ENCODE measurements around the gene SCUBE1. TPM values are rescaled to one million over a fixed set of nuclear protein-coding genes. Genes with fewer than 3 reads are reported as not detected.

SCUBE1 gene
- total RNA-seq, 1 donor from 2014 or later = 2.9 TPM

DNA sequence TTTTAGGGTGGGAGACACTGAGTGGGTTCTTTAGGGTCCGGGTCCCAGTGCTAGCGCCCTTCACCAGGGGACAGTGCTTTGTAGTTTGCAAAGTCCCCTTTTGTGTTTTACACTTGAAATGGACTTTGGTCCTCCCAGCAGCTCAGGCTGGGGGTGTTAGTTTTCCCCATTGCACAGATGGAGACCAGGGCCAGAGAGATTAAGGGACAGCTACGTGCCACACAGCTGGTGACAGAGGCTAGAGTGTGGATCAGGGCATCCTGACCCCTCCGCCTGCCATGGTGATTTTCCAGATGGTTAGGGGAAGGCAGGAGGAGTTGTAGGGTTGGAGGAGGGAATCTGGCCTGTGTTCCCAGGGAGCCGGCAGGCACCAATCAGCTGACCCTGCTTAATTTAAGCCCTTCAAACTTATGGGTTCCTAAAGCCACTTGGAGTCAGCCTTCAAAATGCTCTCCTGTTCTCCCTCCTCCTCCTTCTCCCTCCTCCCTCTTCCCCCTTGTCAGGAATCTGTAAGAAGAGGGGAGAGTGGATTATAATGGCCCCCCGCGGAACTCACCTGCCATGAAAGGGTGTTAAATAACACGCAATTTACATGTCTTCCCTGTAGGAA lies 46.2 kb upstream of the SCUBE1 start:
- Histone ChIP-seq H3K9me3 (no peaks in the 10 kb centered on the region), H3K4me1 (no peaks in the 10 kb centered on the region), H3K36me3 (no peaks in the 10 kb centered on the region), H3K27me3 (no peaks in the 10 kb centered on the region), H3K27ac (no peak overlapping the region), H3K4me3 (no peak overlapping the region)
- intact Hi-C loops (cut with DNase I) = loop anchor here (2.0 kb wide), 1 partner anchor 437 kb away; no protein-coding TSS in a partner anchor
- no peak for DNase-seq (ENCODE audit: low spot score in 2 of 2)
- no peak for TF ChIP-seq CTCF (IDR thresholded peaks at IDR 0.05)

GRCh38 chr22:43388420-43388851 lies 45.3 kb upstream of the SCUBE1 start:
- no peak overlapping the region for H3K4me3 ChIP-seq
- H3K27ac ChIP-seq = no peak overlapping the region
- TF ChIP-seq CTCF (IDR thresholded peaks at IDR 0.05) = peak; percentile 73 to 98 (median 97)
- H3K36me3 ChIP-seq = no peaks in the 10 kb centered on the region
- no peaks in the 10 kb centered on the region for H3K9me3 ChIP-seq
- no peaks in the 10 kb centered on the region for H3K4me1 ChIP-seq
- intact Hi-C loops (cut with DNase I) = loop anchor here (2.0 kb wide), 1 partner anchor 438 kb away; no protein-coding TSS in a partner anchor
- DNase-seq (ENCODE audit: low spot score in 2 of 2) = peak in 1 of 2 donors; percentile 79
- no peaks in the 10 kb centered on the region for H3K27me3 ChIP-seq

DNA sequence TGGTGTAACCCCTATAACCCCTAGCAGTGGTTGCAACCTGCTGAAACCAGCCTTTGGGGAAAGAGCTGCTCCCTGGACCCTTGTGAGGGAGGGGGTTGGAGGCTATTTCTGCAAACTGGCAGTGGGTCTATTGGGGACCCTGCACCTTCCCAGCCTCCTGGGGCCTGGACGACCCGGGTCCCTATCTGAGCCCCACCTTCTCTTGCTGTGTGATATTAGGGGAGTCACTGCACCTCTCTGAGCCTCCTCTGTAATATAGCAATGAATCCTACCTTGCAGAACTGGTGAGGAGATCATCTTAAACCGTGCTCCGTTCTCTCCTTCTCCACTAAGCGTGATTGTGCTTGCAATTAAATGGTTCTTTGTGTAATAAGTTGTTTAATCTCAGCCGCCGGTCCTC lies 44.6 kb upstream of the SCUBE1 start:
- TF ChIP-seq CTCF (IDR thresholded peaks at IDR 0.05) = no peak
- Histone ChIP-seq H3K36me3 (no peaks in the 10 kb centered on the region), H3K27ac (no peak overlapping the region), H3K4me3 (no peak overlapping the region), H3K27me3 (no peaks in the 10 kb centered on the region), H3K4me1 (no peaks in the 10 kb centered on the region), H3K9me3 (no peaks in the 10 kb centered on the region)
- intact Hi-C loops (cut with DNase I) = loop anchor here (2.0 kb wide), 1 partner anchor 439 kb away; no protein-coding TSS in a partner anchor
- DNase-seq (ENCODE audit: low spot score in 2 of 2) = no peak

DNA sequence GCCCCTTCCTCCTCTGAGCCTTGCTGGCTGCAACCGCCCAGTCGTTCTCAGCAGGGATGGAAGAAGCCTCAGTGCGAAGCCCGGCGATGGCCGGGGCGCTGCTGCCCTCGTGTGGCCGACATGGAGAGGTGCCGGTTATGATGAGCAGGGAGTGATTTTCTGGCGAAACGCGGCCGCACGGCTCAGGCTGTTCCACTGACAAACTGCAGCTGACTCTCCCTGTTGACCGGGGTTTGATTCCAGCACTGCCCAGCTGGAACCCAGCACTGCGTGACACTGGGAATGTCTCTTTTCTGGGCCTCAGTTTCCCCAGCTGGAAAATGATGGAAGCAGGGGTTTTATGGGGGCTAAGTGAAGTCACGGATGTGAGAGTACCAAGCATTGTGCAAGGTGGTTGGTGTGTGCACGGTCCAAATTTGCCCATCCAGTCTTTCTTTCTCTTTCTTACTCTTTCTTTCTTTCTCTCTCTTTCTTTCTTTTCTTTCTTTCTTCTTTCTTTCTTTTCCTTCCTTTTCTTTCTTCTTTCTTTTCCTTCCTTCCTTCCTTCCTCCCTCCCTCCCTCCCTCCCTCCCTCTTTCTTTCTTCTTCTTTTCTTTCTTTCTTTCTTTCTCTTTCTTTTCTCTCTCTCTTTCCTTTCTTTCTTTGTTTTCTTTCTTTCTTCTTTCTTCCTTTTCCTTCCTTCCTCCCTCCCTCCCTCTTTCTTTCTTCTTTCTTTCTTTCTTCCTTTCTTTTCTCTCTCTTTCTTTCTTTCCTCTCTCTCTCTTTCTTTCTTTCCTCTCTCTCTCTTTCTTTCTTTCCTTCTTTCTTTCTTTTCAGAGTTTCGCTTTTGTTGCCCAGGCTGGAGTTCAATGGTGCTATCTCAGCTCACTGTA lies 42.8 kb upstream of the SCUBE1 start:
- H3K4me1 ChIP-seq = no peaks in the 10 kb centered on the region
- H3K4me3 ChIP-seq = no peak overlapping the region
- no peak overlapping the region for H3K27ac ChIP-seq
- TF ChIP-seq CTCF (IDR thresholded peaks at IDR 0.05) = peak; percentile 72 to 92 (median 74)
- no peaks in the 10 kb centered on the region for H3K36me3 ChIP-seq
- DNase-seq (ENCODE audit: low spot score in 2 of 2) = peak in 1 of 2 donors; percentile 76
- H3K27me3 ChIP-seq = no peaks in the 10 kb centered on the region
- no peaks in the 10 kb centered on the region for H3K9me3 ChIP-seq
- intact Hi-C loops (cut with DNase I) = loop anchor here (1.0 kb wide), 2 partner anchors 112 to 155 kb away; no protein-coding TSS in a partner anchor

DNA sequence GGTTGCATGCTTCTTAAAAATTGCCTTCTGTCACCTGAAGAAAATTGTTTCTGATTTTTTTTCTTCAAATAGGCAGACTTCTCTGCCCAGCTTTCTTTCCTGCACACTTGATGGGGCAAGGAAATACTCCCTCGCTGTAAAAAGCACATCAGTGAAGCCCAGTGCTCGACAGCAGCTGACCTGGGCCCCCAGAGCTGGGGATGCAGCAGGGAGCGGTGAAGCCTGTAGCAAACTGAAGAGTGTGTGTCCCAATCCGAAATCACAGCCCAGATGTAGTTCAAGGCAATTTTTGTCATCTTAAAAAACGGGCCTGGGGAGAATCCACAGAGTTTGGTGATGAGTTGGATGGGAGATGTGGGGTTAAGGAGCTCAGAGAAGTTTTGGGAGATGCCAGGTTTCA lies 41.7 kb upstream of the SCUBE1 start:
- Histone ChIP-seq H3K27ac (no peak overlapping the region), H3K4me3 (no peak overlapping the region), H3K4me1 (no peaks in the 10 kb centered on the region), H3K27me3 (no peaks in the 10 kb centered on the region), H3K9me3 (no peaks in the 10 kb centered on the region), H3K36me3 (no peaks in the 10 kb centered on the region)
- intact Hi-C loops (cut with DNase I) = loop anchor here (1.0 kb wide), 2 partner anchors 111 to 154 kb away; no protein-coding TSS in a partner anchor
- TF ChIP-seq CTCF (IDR thresholded peaks at IDR 0.05) = no peak
- DNase-seq (ENCODE audit: low spot score in 2 of 2) = no peak
